ENCODE measurements around the gene RANBP17.
"Not testable (repeated sequence)": the region's sequence is repeated elsewhere in the genome, so short reads cannot be mapped to it uniquely, and the experiment has no call there.

The RANBP17 gene

GRCh38 chr5:170941788-170942187 is 80.0 kb downstream of the RANBP17 start:
- DNase-seq = no peak

GRCh38 chr5:170945275-170945674 is 83.5 kb downstream of the RANBP17 start:
- no peak for DNase-seq

GRCh38 chr5:170960567-170960966 is 98.7 kb downstream of the RANBP17 start:
- no peak for DNase-seq

- DNase-seq = no peak
Measured at GRCh38 chr5:170963521-170963920, 101.7 kb downstream of the RANBP17 start.

GRCh38 chr5:170974461-170974860 is 112.6 kb downstream of the RANBP17 start:
- DNase-seq = no peak

GRCh38 chr5:170980261-170980660 is 118.4 kb downstream of the RANBP17 start:
- DNase-seq = not testable (repeated sequence)

GRCh38 chr5:170985486-170985885 is 123.7 kb downstream of the RANBP17 start:
- DNase-seq = no peak

GRCh38 chr5:170986598-170986997 is 124.8 kb downstream of the RANBP17 start:
- DNase-seq = no peak

- no peak for DNase-seq
Measured at GRCh38 chr5:170993476-170993875, 131.7 kb downstream of the RANBP17 start.

GRCh38 chr5:171010086-171010485 is 148.3 kb downstream of the RANBP17 start:
- DNase-seq = no peak

GRCh38 chr5:171010816-171011215 is 149.0 kb downstream of the RANBP17 start:
- no peak for DNase-seq

GRCh38 chr5:171023508-171023907 is 161.7 kb downstream of the RANBP17 start:
- DNase-seq = no peak

- no peak for DNase-seq
Measured at GRCh38 chr5:171024084-171024483, 162.3 kb downstream of the RANBP17 start.

GRCh38 chr5:171029401-171029800 is 167.6 kb downstream of the RANBP17 start:
- DNase-seq = no peak

GRCh38 chr5:171031977-171032376 is 170.2 kb downstream of the RANBP17 start:
- no peak for DNase-seq

GRCh38 chr5:171032435-171032973 is 170.7 kb downstream of the RANBP17 start:
- DNase-seq = no peak

GRCh38 chr5:171041893-171042292 is 180.1 kb downstream of the RANBP17 start:
- DNase-seq = not testable (repeated sequence)

- DNase-seq = no peak
Measured at GRCh38 chr5:171050916-171051315, 189.1 kb downstream of the RANBP17 start.

GRCh38 chr5:171055875-171056454 is 194.1 kb downstream of the RANBP17 start:
- DNase-seq = no peak

GRCh38 chr5:171067540-171068130 is 205.8 kb downstream of the RANBP17 start:
- DNase-seq = no peak

GRCh38 chr5:171074747-171075146 is 212.9 kb downstream of the RANBP17 start:
- DNase-seq = no peak

- DNase-seq = no peak
Measured at GRCh38 chr5:171080186-171080938, 218.5 kb downstream of the RANBP17 start.

- no peak for DNase-seq
Measured at GRCh38 chr5:171081319-171081718, 219.5 kb downstream of the RANBP17 start.

All from amygdala (tissue), 56 donors.